Measurements from ENCODE around the gene ZNF518A.

ZNF518A gene

DNA sequence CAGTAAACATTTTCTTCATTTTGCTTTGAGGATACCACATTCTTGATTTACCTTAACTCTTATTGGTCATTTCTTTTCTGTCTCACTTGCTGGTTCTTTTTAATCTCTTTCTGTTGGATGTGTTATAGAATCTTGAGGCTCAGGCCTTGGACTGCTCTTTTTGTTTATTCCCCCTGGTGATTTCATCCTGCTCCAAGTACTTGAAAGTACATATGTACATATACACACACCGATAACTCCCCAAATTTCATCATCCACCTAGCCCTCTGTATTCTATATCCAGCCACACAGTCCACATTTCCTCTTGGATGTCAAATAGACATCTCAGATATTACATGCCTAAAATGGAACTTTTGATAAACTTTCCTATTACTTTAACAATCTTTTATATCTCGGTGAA lies 7.5 kb downstream of the ZNF518A start:
- no peak overlapping the region for H3K4me3 ChIP-seq (ENCODE audit: low read depth, low read length)
- TF ChIP-seq CTCF (IDR thresholded peaks at IDR 0.05; ENCODE audit: low read depth, low read length) = no peak

GRCh38 chr10:96138102-96138501 lies 8.0 kb downstream of the ZNF518A start:
- TF ChIP-seq CTCF (IDR thresholded peaks at IDR 0.05; ENCODE audit: low read depth, low read length) = no peak
- no peak overlapping the region for H3K4me3 ChIP-seq (ENCODE audit: low read depth, low read length)

DNA sequence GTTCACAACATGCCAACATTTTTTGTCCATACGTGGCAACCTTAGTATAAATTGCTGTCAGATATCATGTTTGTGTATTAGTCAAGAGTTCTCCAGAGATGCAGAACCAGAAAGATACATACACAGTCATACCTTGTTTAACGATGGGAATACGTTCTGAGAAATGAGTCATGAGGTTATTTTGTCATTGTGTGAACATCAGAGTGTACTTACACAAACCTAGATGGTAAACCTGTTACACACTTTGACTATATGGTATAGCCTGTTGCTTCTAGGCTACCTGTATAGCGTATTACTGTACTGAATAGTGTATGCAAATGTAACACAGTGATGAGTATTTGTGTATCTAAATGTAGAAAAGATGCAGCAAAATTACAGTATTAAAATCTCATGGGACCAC lies 22.3 kb downstream of the ZNF518A start:
- no peak overlapping the region for H3K4me3 ChIP-seq (ENCODE audit: low read depth, low read length)
- TF ChIP-seq CTCF (IDR thresholded peaks at IDR 0.05; ENCODE audit: low read depth, low read length) = no peak

DNA sequence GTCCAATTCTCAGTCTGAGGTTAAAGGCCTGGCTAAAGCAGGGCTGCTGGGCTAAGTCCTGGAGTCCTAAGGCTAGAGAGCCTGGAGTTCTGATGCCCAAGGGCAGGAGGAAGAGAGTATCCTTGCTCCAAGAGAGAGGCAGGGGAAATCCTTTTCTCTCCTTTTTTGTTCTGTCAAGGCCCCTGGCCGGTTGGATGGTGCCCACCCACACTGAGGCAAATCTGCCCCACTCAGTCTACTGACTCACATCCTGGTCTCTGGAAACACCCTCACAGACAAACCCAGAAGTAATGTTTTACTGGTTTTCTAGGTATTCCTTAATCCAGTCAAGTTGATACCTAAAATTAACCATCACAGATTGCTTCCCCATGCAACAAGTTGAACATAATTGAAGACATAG lies 23.0 kb downstream of the ZNF518A start:
- H3K4me3 ChIP-seq (ENCODE audit: low read depth, low read length) = no peak overlapping the region
- TF ChIP-seq CTCF (IDR thresholded peaks at IDR 0.05; ENCODE audit: low read depth, low read length) = no peak

- no peak overlapping the region for H3K4me3 ChIP-seq (ENCODE audit: low read depth, low read length)
- TF ChIP-seq CTCF (IDR thresholded peaks at IDR 0.05; ENCODE audit: low read depth, low read length) = no peak
Observed at GRCh38 chr10:96165726-96166125, 35.6 kb downstream of the ZNF518A start.

GRCh38 chr10:96168546-96168945 lies 38.4 kb downstream of the ZNF518A start:
- TF ChIP-seq CTCF (IDR thresholded peaks at IDR 0.05; ENCODE audit: low read depth, low read length) = no peak
- H3K4me3 ChIP-seq (ENCODE audit: low read depth, low read length) = no peak overlapping the region

DNA sequence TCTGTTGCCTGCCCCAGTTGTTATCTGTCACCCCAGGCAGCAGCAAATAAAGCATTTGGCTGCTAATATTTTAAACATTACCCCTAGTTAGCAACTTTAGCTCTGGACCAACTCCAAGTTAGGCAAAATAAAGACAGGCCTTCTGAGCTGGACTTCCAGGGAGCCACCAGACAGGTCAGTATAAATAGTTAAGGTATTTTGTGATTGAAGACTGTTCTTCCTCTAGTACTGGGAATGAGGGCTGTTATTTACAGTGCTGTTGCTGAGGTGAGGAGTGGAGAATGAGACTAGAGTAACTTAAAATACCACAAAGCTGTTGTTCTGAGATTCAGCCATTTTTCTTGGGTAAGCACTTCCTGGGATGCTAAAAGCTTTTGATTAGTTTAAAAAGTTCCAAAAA lies 40.1 kb downstream of the ZNF518A start:
- no peak overlapping the region for H3K4me3 ChIP-seq (ENCODE audit: low read depth, low read length)
- TF ChIP-seq CTCF (IDR thresholded peaks at IDR 0.05; ENCODE audit: low read depth, low read length) = no peak
